GM12875 (cell line): ENCODE data around the gene SPG21.

Experiments used
- H3K4me3 ChIP-seq: one replicate; pipeline ENCODE4 v1.5.1; 2011; ENCODE audit warnings: low read depth, low read length, control low read depth
- TF ChIP-seq, protein P1 (sequence below): IDR thresholded peaks from 2 replicates; pipeline ENCODE4 v1.5.1; 2011; ENCODE audit warnings: low read depth, mild to moderate bottlenecking, control low read depth, inconsistent platforms, low read length, moderate library complexity, borderline replicate concordance; ENCODE audit not compliant: insufficient read depth

Gene SPG21

DNA sequence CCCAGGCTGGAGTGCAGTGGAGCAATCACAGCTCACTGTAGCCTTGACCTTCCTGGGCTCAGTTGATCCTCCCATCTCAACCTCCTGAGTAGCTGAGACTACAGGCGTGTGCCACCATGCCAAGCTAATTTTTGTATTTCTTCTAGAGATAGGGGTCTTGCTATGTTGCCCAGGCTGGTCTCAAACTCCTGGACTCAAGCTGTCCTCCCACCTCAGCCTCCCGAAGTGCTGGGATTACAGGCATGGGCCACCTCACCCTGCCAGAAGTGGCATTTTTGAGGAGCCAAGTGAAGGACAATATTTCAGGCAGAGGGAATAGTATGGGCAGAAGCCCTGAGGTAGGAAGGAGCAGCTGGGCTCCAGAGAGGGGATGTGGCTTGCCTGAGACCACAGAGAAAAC is 73.3 kb downstream of the SPG21 start:
- H3K4me3 ChIP-seq: no peak overlapping the region
- TF ChIP-seq, protein P1, sequence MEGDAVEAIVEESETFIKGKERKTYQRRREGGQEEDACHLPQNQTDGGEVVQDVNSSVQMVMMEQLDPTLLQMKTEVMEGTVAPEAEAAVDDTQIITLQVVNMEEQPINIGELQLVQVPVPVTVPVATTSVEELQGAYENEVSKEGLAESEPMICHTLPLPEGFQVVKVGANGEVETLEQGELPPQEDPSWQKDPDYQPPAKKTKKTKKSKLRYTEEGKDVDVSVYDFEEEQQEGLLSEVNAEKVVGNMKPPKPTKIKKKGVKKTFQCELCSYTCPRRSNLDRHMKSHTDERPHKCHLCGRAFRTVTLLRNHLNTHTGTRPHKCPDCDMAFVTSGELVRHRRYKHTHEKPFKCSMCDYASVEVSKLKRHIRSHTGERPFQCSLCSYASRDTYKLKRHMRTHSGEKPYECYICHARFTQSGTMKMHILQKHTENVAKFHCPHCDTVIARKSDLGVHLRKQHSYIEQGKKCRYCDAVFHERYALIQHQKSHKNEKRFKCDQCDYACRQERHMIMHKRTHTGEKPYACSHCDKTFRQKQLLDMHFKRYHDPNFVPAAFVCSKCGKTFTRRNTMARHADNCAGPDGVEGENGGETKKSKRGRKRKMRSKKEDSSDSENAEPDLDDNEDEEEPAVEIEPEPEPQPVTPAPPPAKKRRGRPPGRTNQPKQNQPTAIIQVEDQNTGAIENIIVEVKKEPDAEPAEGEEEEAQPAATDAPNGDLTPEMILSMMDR: no peak

DNA sequence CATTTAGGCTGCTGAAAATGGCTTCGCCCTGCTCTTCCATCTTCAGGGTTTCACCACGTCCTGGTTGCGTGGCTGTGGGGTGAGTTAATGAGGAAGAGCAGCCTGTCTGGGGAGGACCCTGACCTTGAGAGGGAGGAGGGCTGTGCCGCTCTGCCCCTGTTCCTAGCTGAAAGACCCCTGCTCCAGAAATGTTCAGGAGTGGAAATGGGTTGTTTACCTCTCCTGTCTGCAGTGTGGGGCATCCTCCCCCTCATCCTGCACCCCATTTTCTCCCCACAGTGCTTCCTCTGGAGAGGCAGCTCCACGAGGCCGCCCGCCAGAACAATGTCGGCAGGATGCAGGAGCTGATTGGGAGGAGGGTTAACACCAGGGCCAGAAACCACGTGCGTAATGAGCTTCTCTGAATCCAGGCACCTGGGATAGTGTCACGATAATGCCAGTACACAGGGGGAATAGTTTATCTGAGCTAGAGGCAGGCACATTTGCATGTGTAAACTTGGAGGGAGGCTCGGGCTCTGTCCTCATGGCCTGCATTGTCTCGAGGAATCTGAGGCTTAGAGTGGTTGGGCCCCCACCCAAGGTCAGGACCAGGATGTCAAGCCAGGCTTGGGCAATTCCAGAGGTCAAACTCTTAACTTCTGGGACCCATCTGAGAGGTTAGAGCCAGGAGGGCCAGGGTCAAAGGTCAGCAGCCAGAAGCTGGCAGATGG is 74.0 kb downstream of the SPG21 start:
- H3K4me3 ChIP-seq: no peak overlapping the region
- TF ChIP-seq, protein P1: no peak
